Measurements from ENCODE around the gene SH3RF3. TPM values are rescaled to one million over a fixed set of nuclear protein-coding genes. Genes with fewer than 3 reads are reported as not detected.

Gene SH3RF3
- total and polyA plus RNA-seq, 9 of the 15 experiments (the other 6 are each of a cell fraction or from before 2014, with no cell fraction given): 0.02 TPM; not detected in 8

DNA sequence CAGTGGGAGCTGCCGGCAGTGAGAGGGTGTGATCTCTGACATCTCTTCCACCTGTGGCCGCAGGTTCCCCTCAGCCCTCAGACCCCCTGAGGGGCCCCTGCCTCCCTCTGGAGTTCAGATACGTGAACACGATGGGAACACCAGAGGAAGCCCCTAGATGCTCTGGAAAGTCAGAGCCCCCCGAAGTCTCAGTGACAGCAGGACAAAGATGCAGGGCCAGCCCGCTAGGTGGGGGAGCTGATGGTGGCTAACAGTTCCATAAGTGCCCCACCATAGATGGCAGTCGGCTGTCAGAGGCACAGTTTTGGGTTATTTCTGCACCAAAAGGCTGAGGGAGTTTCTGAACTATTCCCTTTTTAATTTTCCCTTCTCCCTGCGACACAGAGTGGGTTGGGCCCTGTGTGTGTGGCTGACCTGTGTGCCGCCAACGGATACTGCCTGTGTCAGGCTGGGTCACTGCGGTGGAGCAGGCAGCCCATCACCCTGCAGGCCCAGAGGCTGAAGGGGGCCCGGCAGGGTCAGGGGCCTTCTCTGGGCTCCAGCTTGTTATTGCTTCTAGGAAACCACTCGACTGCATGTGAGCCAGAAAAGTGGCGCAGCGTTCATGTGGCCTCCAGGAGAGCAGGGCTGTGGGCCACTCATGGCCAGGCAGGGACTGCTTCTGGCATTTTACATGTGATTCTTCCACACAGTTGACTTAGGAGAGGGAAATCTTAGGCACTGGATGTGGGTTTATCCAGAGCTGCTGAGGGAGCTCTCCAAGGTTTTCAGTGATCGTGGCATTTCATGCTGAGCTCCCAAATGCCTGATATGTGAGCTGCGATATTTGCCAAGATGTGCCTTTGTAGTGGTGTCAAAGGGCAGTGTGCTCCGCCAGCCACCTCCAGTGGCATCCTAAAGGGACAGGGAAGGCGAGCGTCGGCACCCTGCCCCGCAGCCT, 225.1 kb downstream of the SH3RF3 start:
- H3K36me3 ChIP-seq (ENCODE audit: control insufficient read depth, insufficient read depth, low read length): no peaks in the 10 kb centered on the region
- H3K27ac ChIP-seq (ENCODE audit: extremely low read depth, low read depth, low read length): no peak overlapping the region
- intact Hi-C loops (cut with micrococcal nuclease) (no loop called here), in situ Hi-C loops (cut with MboI) (no loop called here)
- ATAC-seq (no peak), FAIRE-seq (no peak), DNase-seq (ENCODE audit: extremely low read depth in 1 of 4, low spot score in 3 of 4) (no peak)
- no peak overlapping the region for H3K4me2 ChIP-seq (ENCODE audit: insufficient read depth, low read length)
- no peaks in the 10 kb centered on the region for H3K9me1 ChIP-seq (ENCODE audit: control insufficient read depth, insufficient read depth, low read length)
- no peak overlapping the region for H3K9ac ChIP-seq (ENCODE audit: insufficient read depth in 1 of 2, low read depth in 2 of 2, low read length in 2 of 2)
- ChIA-PET POLR2A (no interaction called here), CTCF (ENCODE audit: low intra/inter-chr PET ratio) (no interaction called here)
- 2% methylated on average over 21 of the region's 22 CpGs for WGBS (ENCODE audit: insufficient coverage, low coverage, missing lambda C conversion rate)
- H3K27me3 ChIP-seq (ENCODE audit: control insufficient read depth in 2 of 2, insufficient read depth in 2 of 2, low read length in 2 of 2): peaks cover 2 to 20% of the 10 kb centered on the region in 2 experiments; a peak in 3 of 5 replicates
- H3K4me1 ChIP-seq (replicated peaks in 1 of 2; ENCODE audit: control insufficient read depth in 2 of 2, insufficient read depth in 2 of 2, low read length in 2 of 2): no peaks in the 10 kb centered on the region
- TF ChIP-seq ZNF174 (CRISPR knock-in tag; IDR thresholded peaks at IDR 0.05) (no peak), DACH1 (IDR thresholded peaks at IDR 0.05; ENCODE audit: partially characterized antibody) (no peak), RBFOX2 (IDR thresholded peaks at IDR 0.05; ENCODE audit: low read depth, low read length) (no peak), NR1H2 (CRISPR knock-in tag; IDR thresholded peaks at IDR 0.05) (no peak), RBM15 (IDR thresholded peaks at IDR 0.05; ENCODE audit: insufficient read depth, low read length) (no peak), ZFP1 (CRISPR knock-in tag; IDR thresholded peaks at IDR 0.05) (no peak), ZNF384 (IDR thresholded peaks at IDR 0.05; ENCODE audit: low read depth, low read length) (no peak)
- TF ChIP-seq, protein P1, sequence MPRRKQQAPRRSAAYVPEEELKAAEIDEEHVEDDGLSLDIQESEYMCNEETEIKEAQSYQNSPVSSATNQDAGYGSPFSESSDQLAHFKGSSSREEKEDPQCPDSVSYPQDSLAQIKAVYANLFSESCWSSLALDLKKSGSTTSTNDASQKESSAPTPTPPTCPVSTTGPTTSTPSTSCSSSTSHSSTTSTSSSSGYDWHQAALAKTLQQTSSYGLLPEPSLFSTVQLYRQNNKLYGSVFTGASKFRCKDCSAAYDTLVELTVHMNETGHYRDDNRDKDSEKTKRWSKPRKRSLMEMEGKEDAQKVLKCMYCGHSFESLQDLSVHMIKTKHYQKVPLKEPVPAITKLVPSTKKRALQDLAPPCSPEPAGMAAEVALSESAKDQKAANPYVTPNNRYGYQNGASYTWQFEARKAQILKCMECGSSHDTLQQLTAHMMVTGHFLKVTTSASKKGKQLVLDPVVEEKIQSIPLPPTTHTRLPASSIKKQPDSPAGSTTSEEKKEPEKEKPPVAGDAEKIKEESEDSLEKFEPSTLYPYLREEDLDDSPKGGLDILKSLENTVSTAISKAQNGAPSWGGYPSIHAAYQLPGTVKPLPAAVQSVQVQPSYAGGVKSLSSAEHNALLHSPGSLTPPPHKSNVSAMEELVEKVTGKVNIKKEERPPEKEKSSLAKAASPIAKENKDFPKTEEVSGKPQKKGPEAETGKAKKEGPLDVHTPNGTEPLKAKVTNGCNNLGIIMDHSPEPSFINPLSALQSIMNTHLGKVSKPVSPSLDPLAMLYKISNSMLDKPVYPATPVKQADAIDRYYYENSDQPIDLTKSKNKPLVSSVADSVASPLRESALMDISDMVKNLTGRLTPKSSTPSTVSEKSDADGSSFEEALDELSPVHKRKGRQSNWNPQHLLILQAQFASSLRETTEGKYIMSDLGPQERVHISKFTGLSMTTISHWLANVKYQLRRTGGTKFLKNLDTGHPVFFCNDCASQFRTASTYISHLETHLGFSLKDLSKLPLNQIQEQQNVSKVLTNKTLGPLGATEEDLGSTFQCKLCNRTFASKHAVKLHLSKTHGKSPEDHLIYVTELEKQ (CRISPR knock-in tag; IDR thresholded peaks at IDR 0.05): no peak
- TF ChIP-seq, protein P2, sequence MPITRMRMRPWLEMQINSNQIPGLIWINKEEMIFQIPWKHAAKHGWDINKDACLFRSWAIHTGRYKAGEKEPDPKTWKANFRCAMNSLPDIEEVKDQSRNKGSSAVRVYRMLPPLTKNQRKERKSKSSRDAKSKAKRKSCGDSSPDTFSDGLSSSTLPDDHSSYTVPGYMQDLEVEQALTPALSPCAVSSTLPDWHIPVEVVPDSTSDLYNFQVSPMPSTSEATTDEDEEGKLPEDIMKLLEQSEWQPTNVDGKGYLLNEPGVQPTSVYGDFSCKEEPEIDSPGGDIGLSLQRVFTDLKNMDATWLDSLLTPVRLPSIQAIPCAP (CRISPR knock-in tag; IDR thresholded peaks at IDR 0.05; ENCODE audit: borderline replicate concordance): no peak
- H3K79me2 ChIP-seq (ENCODE audit: control insufficient read depth, insufficient read depth, low read length): no peaks in the 10 kb centered on the region
- BruUV-seq (replicated peaks): no TSS peak
- H2AFZ ChIP-seq (ENCODE audit: low read depth, low read length): no peak overlapping the region
- no peaks in the 10 kb centered on the region for H3K9me3 ChIP-seq (replicated peaks; ENCODE audit: control insufficient read depth, insufficient read depth, low read depth, low read length)
- no peak overlapping the region for H3K4me3 ChIP-seq
- H4K20me1 ChIP-seq (replicated peaks; ENCODE audit: control insufficient read depth, insufficient read depth, low read length): no peaks in the 10 kb centered on the region
